H9 (cell line): ENCODE data around the gene ZFPL1. TPM values are rescaled to one million over a fixed set of nuclear protein-coding genes. Genes with fewer than 3 reads are reported as not detected.

Experiments used
- DNase-seq: peaks from one replicate; pipeline ENCODE4 v3.0.0-alpha.2; 2017
- H2AFZ ChIP-seq: one replicate; pipeline ENCODE4 v1.6.1; 2013; ENCODE audit warnings: mild to moderate bottlenecking, low read length, control low read depth, moderate library complexity
- H2AK5ac ChIP-seq: 2 replicates; pipeline ENCODE4 v1.6.1; 2013; ENCODE audit warnings: low read length, control low read depth, mixed read lengths; ENCODE audit not compliant: insufficient read length
- H2BK120ac ChIP-seq: one replicate; pipeline ENCODE4 v1.6.1; 2013; ENCODE audit warnings: low read depth, mild to moderate bottlenecking, low read length, control low read depth, inconsistent platforms; ENCODE audit not compliant: poor library complexity, severe bottlenecking
- H2BK12ac ChIP-seq: 2 replicates; pipeline ENCODE4 v1.6.1; 2013; ENCODE audit warnings: low read length, control low read depth, mixed read lengths, low read depth; ENCODE audit not compliant: insufficient read length
- H2BK15ac ChIP-seq: 2 replicates; pipeline ENCODE4 v1.6.1; 2013; ENCODE audit warnings: low read depth, low read length, control low read depth
- H2BK20ac ChIP-seq: one replicate; pipeline ENCODE4 v1.6.1; 2013; ENCODE audit warnings: low read depth, mild to moderate bottlenecking, low read length, control low read depth, inconsistent platforms; ENCODE audit not compliant: poor library complexity, severe bottlenecking
- H2BK5ac ChIP-seq: 2 replicates; pipeline ENCODE4 v1.6.1; 2013; ENCODE audit warnings: low read length, control low read depth, mixed read lengths; ENCODE audit not compliant: insufficient read length
- H3K14ac ChIP-seq: 2 replicates; pipeline ENCODE4 v1.6.1; 2013; ENCODE audit warnings: low read length, control low read depth; ENCODE audit not compliant: insufficient read depth
- H3K18ac ChIP-seq: 2 replicates; pipeline ENCODE4 v1.6.1; 2013; ENCODE audit warnings: low read depth, mild to moderate bottlenecking, mixed read lengths, low read length, control low read depth; ENCODE audit not compliant: insufficient read length
- H3K23ac ChIP-seq: 2 replicates; pipeline ENCODE4 v1.6.1; 2013; ENCODE audit warnings: low read length, control low read depth, mixed read lengths, low read depth; ENCODE audit not compliant: insufficient read length
- H3K23me2 ChIP-seq: 2 replicates; pipeline ENCODE4 v1.6.1; 2013; ENCODE audit warnings: low read depth, mild to moderate bottlenecking, mixed read lengths, low read length, control low read depth; ENCODE audit not compliant: insufficient read length, poor library complexity, severe bottlenecking
- H3K27ac ChIP-seq: 2 replicates; pipeline ENCODE4 v1.5.1; 2013; ENCODE audit warnings: low read length, control low read depth, mixed read lengths, low read depth; ENCODE audit not compliant: insufficient read length
- H3K27me3 ChIP-seq: 2 replicates; pipeline ENCODE4 v1.6.1; 2013; ENCODE audit warnings: low read length, control low read depth, inconsistent platforms; ENCODE audit not compliant: insufficient read depth
- H3K4ac ChIP-seq: 2 replicates; pipeline ENCODE4 v1.6.1; 2013; ENCODE audit warnings: low read depth, mild to moderate bottlenecking, control low read depth, inconsistent platforms, low read length, moderate library complexity
- H3K4me1 ChIP-seq: 2 replicates; pipeline ENCODE4 v1.6.1; 2013; ENCODE audit warnings: low read length, control low read depth, inconsistent platforms; ENCODE audit not compliant: insufficient read depth
- H3K4me2 ChIP-seq: 2 replicates; pipeline ENCODE4 v1.6.1; 2013; ENCODE audit warnings: low read length, control low read depth, mixed read lengths; ENCODE audit not compliant: insufficient read length, insufficient read depth
- H3K56ac ChIP-seq: 2 replicates; pipeline ENCODE4 v1.6.1; 2013; ENCODE audit warnings: low read depth, mild to moderate bottlenecking, mixed read lengths, low read length, control low read depth; ENCODE audit not compliant: insufficient read length
- H3K79me1 ChIP-seq: 2 replicates; pipeline ENCODE4 v1.6.1; 2013; ENCODE audit warnings: low read depth, mild to moderate bottlenecking, moderate library complexity, low read length, control low read depth, inconsistent platforms; ENCODE audit not compliant: insufficient read depth, poor library complexity, severe bottlenecking
- H3K79me2 ChIP-seq: 2 replicates; pipeline ENCODE4 v1.6.1; 2013; ENCODE audit warnings: low read length, control low read depth, inconsistent platforms; ENCODE audit not compliant: insufficient read depth
- H3K9ac ChIP-seq: 2 replicates; pipeline ENCODE4 v1.6.1; 2013; ENCODE audit warnings: low read length, control low read depth, mixed read lengths; ENCODE audit not compliant: insufficient read length; ENCODE audit errors: extremely low read depth
- H3K9me3 ChIP-seq: one replicate; pipeline ENCODE4 v1.6.1; 2013; ENCODE audit warnings: low read depth, low read length, inconsistent platforms; ENCODE audit not compliant: control insufficient read depth
- H3T11ph ChIP-seq: one replicate; pipeline ENCODE4 v1.6.1; 2013; ENCODE audit warnings: mild to moderate bottlenecking, low read length, control low read depth, inconsistent platforms
- H4K20me1 ChIP-seq: one replicate; pipeline ENCODE4 v1.6.1; 2013; ENCODE audit not compliant: control insufficient read depth, insufficient read length, insufficient read depth
- H4K5ac ChIP-seq: 2 replicates; pipeline ENCODE4 v1.6.1; 2013; ENCODE audit warnings: low read depth, mild to moderate bottlenecking, mixed read lengths, low read length, control low read depth; ENCODE audit not compliant: insufficient read length
- H4K8ac ChIP-seq: replicated peaks from 2 replicates; pipeline ENCODE4 v1.6.1; 2013; ENCODE audit warnings: low read length, control low read depth, mixed read lengths, low read depth; ENCODE audit not compliant: insufficient read length
- H4K91ac ChIP-seq: 2 replicates; pipeline ENCODE4 v1.6.1; 2013; ENCODE audit warnings: low read depth, mild to moderate bottlenecking, moderate library complexity, mixed read lengths, low read length, control low read depth; ENCODE audit not compliant: insufficient read length
- H3K27ac Mint-ChIP-seq, 3 experiments: 2 replicates in 2 of 3; 3 replicates in 1 of 3; pipeline ENCODE4 v1.8.0; 2020 to 2021; ENCODE audit warnings: mixed read lengths in 3 of 3, mild to moderate bottlenecking in 1 of 3, moderate library complexity in 1 of 3
- H3K27me3 Mint-ChIP-seq: 2 replicates; pipeline ENCODE4 v1.8.0; 2021; ENCODE audit warnings: low read depth, mild to moderate bottlenecking, moderate library complexity, mixed read lengths
- H3K36me3 Mint-ChIP-seq, 3 experiments: 2 replicates in 2 of 3; 3 replicates in 1 of 3; pipeline ENCODE4 v1.8.0; 2020 to 2021; ENCODE audit warnings: low read depth in 3 of 3, mixed read lengths in 3 of 3; ENCODE audit not compliant: insufficient read depth in 1 of 3
- H3K4me1 Mint-ChIP-seq, 2 experiments: 2 replicates each; pipeline ENCODE4 v1.8.0; 2020; ENCODE audit warnings: mixed read lengths in 2 of 2
- H3K4me3 Mint-ChIP-seq, 2 experiments: 2 replicates in 1 of 2; 3 replicates in 1 of 2; pipeline ENCODE4 v1.8.0; 2020 to 2021; ENCODE audit warnings: mild to moderate bottlenecking in 2 of 2, mixed read lengths in 2 of 2, moderate library complexity in 1 of 2
- H3K9me3 Mint-ChIP-seq, 2 experiments: 2 replicates in 1 of 2; 3 replicates in 1 of 2; pipeline ENCODE4 v1.8.0; 2020; ENCODE audit warnings: mild to moderate bottlenecking in 2 of 2, mixed read lengths in 2 of 2, moderate library complexity in 1 of 2
- CTCF ChIP-seq: fragments of 200-600 bp; sonication (generic); conservative IDR thresholded peaks from 3 replicates; pipeline ENCODE4 v1.8.0; 2021; ENCODE audit warnings: antibody characterized with exemption, mild to moderate bottlenecking
- WGBS: extraction: QIAGEN DNeasy Blood & Tissue Kit; methylation state at CpG from one replicate; pipeline ENCODE4 v1.1.7; 2013; ENCODE audit warnings: missing lambda C conversion rate, low lambda C conversion rate, mixed read lengths; ENCODE audit not compliant: insufficient read length; ENCODE audit errors: extremely low coverage; 5-methylcytosine and 5-hydroxymethylcytosine counted together
- total RNA-seq: library from RNA; stranded (reverse); gene quantifications from 2 replicates; pipeline ENCODE4 v1.2.1, GENCODE V29; 2021

Gene ZFPL1
- total RNA-seq, 1 experiment from 2014 or later = 24.2 TPM

GRCh38 chr11:65100674-65101350 lies 16.8 kb downstream of the ZFPL1 start:
- peaks cover 5% of the 10 kb centered on the region in 2 experiments for H3K4me1 Mint-ChIP-seq
- no peak overlapping the region for H2AK5ac ChIP-seq
- DNase-seq = no peak
- no peak overlapping the region for H3K4ac ChIP-seq
- H3K23me2 ChIP-seq = no peaks in the 10 kb centered on the region
- no peak overlapping the region for H3K18ac ChIP-seq
- H2BK12ac ChIP-seq = no peak overlapping the region
- H3T11ph ChIP-seq = no peak overlapping the region
- H3K9me3 Mint-ChIP-seq = no peaks in the 10 kb centered on the region
- 0 out of 2 replicates have a peak, but pooled peaks cover 3% of the 10 kb centered on the region for H3K79me2 ChIP-seq
- H2AFZ ChIP-seq = no peak overlapping the region
- H3K14ac ChIP-seq = no peak overlapping the region
- no peak overlapping the region for H3K56ac ChIP-seq
- no peak overlapping the region for H2BK20ac ChIP-seq
- TF ChIP-seq CTCF = peak; percentile 36; the same call in 2 of the 3 replicates
- no peaks in the 10 kb centered on the region for H3K27me3 Mint-ChIP-seq
- no peaks in the 10 kb centered on the region for H3K9me3 ChIP-seq
- H3K4me2 ChIP-seq = no peak overlapping the region
- H3K27ac Mint-ChIP-seq = no peak overlapping the region
- no peak overlapping the region for H2BK120ac ChIP-seq
- no peak overlapping the region for H4K8ac ChIP-seq
- no peak overlapping the region for H3K9ac ChIP-seq
- H3K27ac ChIP-seq = no peak overlapping the region
- H4K20me1 ChIP-seq = no peaks in the 10 kb centered on the region
- H3K4me1 ChIP-seq = no peaks in the 10 kb centered on the region
- no peak overlapping the region for H3K4me3 Mint-ChIP-seq
- no peak overlapping the region for H2BK5ac ChIP-seq
- no CpG with 5 or more reads among the region's 6 CpGs for WGBS
- no peaks in the 10 kb centered on the region for H3K27me3 ChIP-seq
- no peak overlapping the region for H4K5ac ChIP-seq
- H2BK15ac ChIP-seq = no peak overlapping the region
- no peak overlapping the region for H4K91ac ChIP-seq
- H3K79me1 ChIP-seq = peaks cover 4% of the 10 kb centered on the region
- H3K23ac ChIP-seq = no peak overlapping the region
- peaks cover 4 to 16% (median 14%) of the 10 kb centered on the region in 3 experiments; a peak in 5 of 7 replicates for H3K36me3 Mint-ChIP-seq
